ENCODE measurements around the gene TPRG1L. TPM values are rescaled to one million over a fixed set of nuclear protein-coding genes. Genes with fewer than 3 reads are reported as not detected.

Gene TPRG1L
- total RNA-seq, 1 experiment from 2014 or later, result 8.5 TPM

Other genes with a start within 250 kb of the TPRG1L start
- gene ARHGEF16, start 170.3 kb upstream of the TPRG1L start, total RNA-seq (2014; rRNA removed; shearing (Covaris generic)), result 4.7 and 10.9 TPM in 2 replicates
- gene MEGF6, start 13.5 kb upstream of the TPRG1L start, total RNA-seq (2014; rRNA removed; shearing (Covaris generic)), result 2.5 and 5.1 TPM in 2 replicates
- gene WRAP73, start 25.1 kb downstream of the TPRG1L start, total RNA-seq (2014; rRNA removed; shearing (Covaris generic)), result 17.4 and 33.9 TPM in 2 replicates
- gene TP73, start 27.5 kb downstream of the TPRG1L start, total RNA-seq (2014; rRNA removed; shearing (Covaris generic)), result 0.89 and 2.5 TPM in 2 replicates
- gene CCDC27, start 127.4 kb downstream of the TPRG1L start, total RNA-seq (2014; rRNA removed; shearing (Covaris generic)), result not detected in 2 replicates
- not detected in 2 replicates for gene SMIM1, start 147.7 kb downstream of the TPRG1L start, total RNA-seq (2014; rRNA removed; shearing (Covaris generic))
- gene LRRC47, start 171.5 kb downstream of the TPRG1L start, total RNA-seq (2014; rRNA removed; shearing (Covaris generic)), result 60.2 and 62.6 TPM in 2 replicates
- 16.5 and 19.3 TPM in 2 replicates for gene CEP104, start 232.2 kb downstream of the TPRG1L start, total RNA-seq (2014; rRNA removed; shearing (Covaris generic))
- gene DFFB, start 232.5 kb downstream of the TPRG1L start, total RNA-seq (2014; rRNA removed; shearing (Covaris generic)), result 7.4 and 32.3 TPM in 2 replicates